Upper lobe of right lung (tissue), 1 donor: Measurements from ENCODE around the gene DZANK1. TPM values are rescaled to one million over a fixed set of nuclear protein-coding genes. Genes with fewer than 3 reads are reported as not detected.
"Not testable (repeated sequence)": the region's sequence is repeated elsewhere in the genome, so short reads cannot be mapped to it uniquely, and the experiment has no call there.

Source experiments
- ATAC-seq: fragments of 200-7000 bp; cut with Tn5 transposase; one replicate; pipeline ENCODE4 v1.9.1; 2020; ENCODE audit warnings: mild to moderate bottlenecking, moderate library complexity
- DNase-seq: peaks from one replicate; pipeline ENCODE4 v3.0.0-alpha.2; 2020
- H3K27ac ChIP-seq: fragments of 200-600 bp; one replicate; pipeline ENCODE4 v1.8.0; 2022
- H3K27me3 ChIP-seq: fragments of 200-600 bp; one replicate; pipeline ENCODE4 v1.8.0; 2022; ENCODE audit warnings: mild to moderate bottlenecking
- H3K36me3 ChIP-seq: fragments of 200-600 bp; one replicate; pipeline ENCODE4 v1.8.0; 2022
- H3K4me1 ChIP-seq: fragments of 200-600 bp; one replicate; pipeline ENCODE4 v1.8.0; 2022
- H3K4me3 ChIP-seq: fragments of 200-600 bp; one replicate; pipeline ENCODE4 v1.8.0; 2022; ENCODE audit warnings: mild to moderate bottlenecking
- H3K9me3 ChIP-seq: fragments of 200-600 bp; one replicate; pipeline ENCODE4 v1.8.0; 2022
- intact Hi-C: fragments of 100-400 bp; cut with DNase I; formaldehyde crosslinking; loops from one replicate; pipeline ENCODE4 v1.11.0; 2022
- microRNA-seq: library from miRNA; unstranded; fragments of <30 nt; microRNA quantifications from one replicate; pipeline ENCODE4 v1.2.0, GENCODE V29; 2020; ENCODE audit warnings: borderline microRNAs expressed
- total RNA-seq: library from RNA; stranded (reverse); fragmentation: NEBNext Ultra II Directional; extraction: Animal tissue kit (Norgen Biotek cat#: 25700); gene quantifications from one replicate; pipeline ENCODE4 v1.2.1, GENCODE V29; 2021
- TF ChIP-seq, protein P1 (sequence below): fragments of 200-600 bp; IDR thresholded peaks from one replicate; pipeline ENCODE4 v1.8.0; 2022; ENCODE audit warnings: antibody characterized with exemption
- donor health status: DM: no; HTN: yes; CAD: no; lungs with severe emphysema.

Gene DZANK1
- total RNA-seq, 1 donor from 2014 or later, result 2.7 TPM

GRCh38 chr20:18361678-18362077, 105.2 kb downstream of the DZANK1 start:
- Histone ChIP-seq H3K4me3 (no peak overlapping the region), H3K4me1 (no peaks in the 10 kb centered on the region), H3K9me3 (no peaks in the 10 kb centered on the region), H3K36me3 (no peaks in the 10 kb centered on the region), H3K27me3 (no peaks in the 10 kb centered on the region), H3K27ac (no peak overlapping the region)
- TF ChIP-seq, protein P1, sequence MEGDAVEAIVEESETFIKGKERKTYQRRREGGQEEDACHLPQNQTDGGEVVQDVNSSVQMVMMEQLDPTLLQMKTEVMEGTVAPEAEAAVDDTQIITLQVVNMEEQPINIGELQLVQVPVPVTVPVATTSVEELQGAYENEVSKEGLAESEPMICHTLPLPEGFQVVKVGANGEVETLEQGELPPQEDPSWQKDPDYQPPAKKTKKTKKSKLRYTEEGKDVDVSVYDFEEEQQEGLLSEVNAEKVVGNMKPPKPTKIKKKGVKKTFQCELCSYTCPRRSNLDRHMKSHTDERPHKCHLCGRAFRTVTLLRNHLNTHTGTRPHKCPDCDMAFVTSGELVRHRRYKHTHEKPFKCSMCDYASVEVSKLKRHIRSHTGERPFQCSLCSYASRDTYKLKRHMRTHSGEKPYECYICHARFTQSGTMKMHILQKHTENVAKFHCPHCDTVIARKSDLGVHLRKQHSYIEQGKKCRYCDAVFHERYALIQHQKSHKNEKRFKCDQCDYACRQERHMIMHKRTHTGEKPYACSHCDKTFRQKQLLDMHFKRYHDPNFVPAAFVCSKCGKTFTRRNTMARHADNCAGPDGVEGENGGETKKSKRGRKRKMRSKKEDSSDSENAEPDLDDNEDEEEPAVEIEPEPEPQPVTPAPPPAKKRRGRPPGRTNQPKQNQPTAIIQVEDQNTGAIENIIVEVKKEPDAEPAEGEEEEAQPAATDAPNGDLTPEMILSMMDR, result no peak
- DNase-seq, result no peak
- intact Hi-C loops, result no loop called here
- ATAC-seq, result no peak

- no peaks in the 10 kb centered on the region for H3K27me3 ChIP-seq
- ATAC-seq, result no peak
- no peaks in the 10 kb centered on the region for H3K36me3 ChIP-seq
- no peaks in the 10 kb centered on the region for H3K9me3 ChIP-seq
- H3K4me3 ChIP-seq, result no peak overlapping the region
- peak overlapping the region; percentile 21 for H3K27ac ChIP-seq
- intact Hi-C loops, result no loop called here
- H3K4me1 ChIP-seq, result no peaks in the 10 kb centered on the region
- no peak for DNase-seq
- TF ChIP-seq, protein P1, result no peak
Observed at GRCh38 chr20:18360635-18361034, 106.2 kb downstream of the DZANK1 start.

- H3K27me3 ChIP-seq, result no peaks in the 10 kb centered on the region
- DNase-seq (no peak), ATAC-seq (no peak)
- intact Hi-C loops, result no loop called here
- H3K27ac ChIP-seq, result peak overlapping the region; percentile 21
- no peaks in the 10 kb centered on the region for H3K4me1 ChIP-seq
- TF ChIP-seq, protein P1, result no peak
- H3K4me3 ChIP-seq, result no peak overlapping the region
- no peaks in the 10 kb centered on the region for H3K9me3 ChIP-seq
- H3K36me3 ChIP-seq, result no peaks in the 10 kb centered on the region
Observed at GRCh38 chr20:18359854-18360253, 107.0 kb downstream of the DZANK1 start.

GRCh38 chr20:18349749-18350148, 117.1 kb downstream of the DZANK1 start:
- H3K27me3 ChIP-seq, DNase-seq, H3K9me3 ChIP-seq, H3K4me3 ChIP-seq, ATAC-seq, H3K36me3 ChIP-seq, H3K27ac ChIP-seq, intact Hi-C loops, H3K4me1 ChIP-seq: not testable (repeated sequence)

Small RNA genes lying within 50 kb of the gene (microRNA-seq; reads per million reads assigned to microRNA genes)
- not detected for gene MIR3192

Other genes starting within 250 kb of the DZANK1 start
- gene ZNF133, start 178.5 kb downstream of the DZANK1 start, total RNA-seq, result 11.1 TPM
- 7.2 TPM for gene POLR3F, start 360 bp upstream of the DZANK1 start, total RNA-seq
- 14.0 TPM for gene RBBP9, start 30.2 kb upstream of the DZANK1 start, total RNA-seq
- 62.9 TPM for gene SEC23B, start 40.9 kb upstream of the DZANK1 start, total RNA-seq
- gene SMIM26, start 100.4 kb upstream of the DZANK1 start, total RNA-seq, result 59.5 TPM
- 19.9 TPM for gene DTD1, start 121.0 kb upstream of the DZANK1 start, total RNA-seq